Breast epithelium (tissue), 3 donors: ENCODE data around the gene RASL11A.

Source experiments
- CTCF ChIP-seq, 3 donors: fragments of 450-650 bp; IDR thresholded peaks; one replicate each; pipeline ENCODE4 v1.5.1; 2016 to 2017; ENCODE audit warnings: antibody characterized with exemption in 3 of 3, mild to moderate bottlenecking in 3 of 3, moderate library complexity in 3 of 3
- POLR2A ChIP-seq: fragments of 450-650 bp; IDR thresholded peaks from one replicate; pipeline ENCODE4 v1.6.1; 2016; ENCODE audit warnings: antibody characterized with exemption, mild to moderate bottlenecking, moderate library complexity

GRCh38 chr13:27251166-27252091 lies 19.2 kb upstream of the RASL11A start, which contains the start of gene RPL21:
- TF ChIP-seq CTCF (IDR thresholded peaks at IDR 0.05) (peak in 1 of 3 donors; percentile 14), POLR2A (peak; percentile 62)
